GM18873 (cell line): ENCODE measurements around the gene OSBPL1A.
A peak's percentile ranks its signal among the peaks of the same experiment; 100 is the strongest.
"Not testable (repeated sequence)": the region's sequence is repeated elsewhere in the genome, so short reads cannot be mapped to it uniquely, and the experiment has no call there.

Source experiments
- ATAC-seq: cut with Tn5 transposase; IDR thresholded peaks from one replicate; pipeline ENCODE4 v1.9.1; 2021; ENCODE audit warnings: mild to moderate bottlenecking, moderate library complexity, moderate number of reproducible peaks; ENCODE audit not compliant: unreplicated experiment, low FRiP score

The OSBPL1A gene

DNA sequence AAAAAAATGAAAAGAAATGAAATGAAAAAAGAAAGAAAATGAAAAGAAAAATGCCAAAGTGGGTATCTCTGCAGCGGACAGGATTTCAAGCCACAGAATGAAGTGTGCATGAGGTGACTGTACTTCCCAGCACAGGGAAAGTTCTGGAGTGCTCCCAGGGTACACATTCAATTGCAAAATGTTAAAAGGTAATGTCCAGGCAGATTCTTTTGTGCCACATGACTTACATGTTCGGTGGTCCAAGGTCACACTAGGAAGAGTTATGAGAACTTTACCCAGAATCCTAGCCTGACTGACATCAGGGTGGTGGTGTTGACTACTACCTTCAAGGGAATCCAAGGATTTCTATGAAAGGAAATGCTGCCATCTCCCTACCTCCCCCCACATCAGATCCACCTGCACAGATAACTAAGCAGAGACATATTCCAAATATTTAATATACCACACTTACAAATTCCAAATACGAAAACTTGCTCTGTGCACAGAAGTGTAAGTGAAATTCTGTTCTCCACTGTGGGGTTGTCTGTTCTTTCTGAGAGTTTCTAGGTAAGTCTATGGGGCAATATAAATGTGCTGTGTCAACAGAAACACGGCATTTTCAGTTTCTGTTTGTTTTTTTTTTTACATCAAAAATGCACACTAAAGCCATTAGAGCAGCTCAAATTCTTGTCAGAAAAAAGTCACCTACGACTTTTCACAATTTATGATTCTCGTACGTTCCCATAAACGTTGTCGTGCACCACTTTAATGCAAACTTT is 202.1 kb downstream of the OSBPL1A start:
- no peak for ATAC-seq

DNA sequence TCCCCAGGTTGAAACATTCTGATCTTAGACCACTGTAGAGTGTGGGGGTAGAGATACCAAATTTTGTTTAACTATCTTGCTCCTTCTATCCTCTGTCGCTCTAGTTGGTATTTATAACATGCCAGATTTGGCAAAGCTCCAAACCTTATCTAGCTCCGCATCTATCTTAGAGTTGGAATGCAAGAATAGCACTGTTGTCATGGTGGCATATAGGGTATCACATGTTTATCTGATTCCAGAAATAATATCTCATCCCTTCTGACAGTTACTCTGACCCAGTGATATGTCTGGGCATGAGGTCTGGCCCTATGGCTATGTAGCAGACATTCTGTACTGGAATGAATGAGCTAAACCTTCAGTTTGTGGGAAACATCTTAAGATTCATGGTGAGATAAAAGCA is 207.0 kb downstream of the OSBPL1A start:
- ATAC-seq, result no peak

DNA sequence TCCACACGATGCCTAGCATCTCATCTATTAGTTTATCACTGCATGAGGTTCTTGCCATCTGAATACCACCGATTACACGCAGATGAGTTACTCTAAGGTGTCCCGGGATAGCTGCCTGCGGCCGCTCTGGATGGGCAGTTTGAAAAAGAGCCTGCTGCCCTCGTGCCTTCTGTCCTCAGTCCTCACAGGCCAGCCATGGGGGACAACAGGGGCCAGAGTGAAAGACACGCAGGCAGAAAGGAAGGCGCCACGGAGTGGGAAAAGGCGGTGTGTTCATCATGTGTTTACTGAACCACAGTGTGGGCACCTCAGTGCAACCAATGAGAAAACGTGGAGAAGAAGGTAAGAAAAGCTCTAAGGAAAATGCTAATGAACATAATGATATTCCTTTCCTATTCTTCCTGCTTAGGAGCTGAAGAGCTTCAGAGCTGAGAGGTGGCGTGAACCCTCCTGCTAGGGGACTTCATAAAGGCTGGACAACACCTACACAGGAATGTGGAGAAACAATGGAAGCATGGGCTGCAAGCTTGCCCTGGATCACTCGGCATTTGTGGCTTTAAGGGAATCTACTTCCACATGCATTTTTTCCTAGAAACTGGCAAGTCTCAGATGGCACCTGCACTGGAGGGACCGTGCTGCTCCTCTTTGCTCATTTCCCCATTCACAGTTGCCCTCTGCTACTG is 207.8 kb downstream of the OSBPL1A start:
- ATAC-seq, result no peak

- ATAC-seq, result peak; percentile 74
Observed at GRCh38 chr18:24189007-24189528, 208.6 kb downstream of the OSBPL1A start.

- no peak for ATAC-seq
Observed at GRCh38 chr18:24188120-24188519, 209.5 kb downstream of the OSBPL1A start.

DNA sequence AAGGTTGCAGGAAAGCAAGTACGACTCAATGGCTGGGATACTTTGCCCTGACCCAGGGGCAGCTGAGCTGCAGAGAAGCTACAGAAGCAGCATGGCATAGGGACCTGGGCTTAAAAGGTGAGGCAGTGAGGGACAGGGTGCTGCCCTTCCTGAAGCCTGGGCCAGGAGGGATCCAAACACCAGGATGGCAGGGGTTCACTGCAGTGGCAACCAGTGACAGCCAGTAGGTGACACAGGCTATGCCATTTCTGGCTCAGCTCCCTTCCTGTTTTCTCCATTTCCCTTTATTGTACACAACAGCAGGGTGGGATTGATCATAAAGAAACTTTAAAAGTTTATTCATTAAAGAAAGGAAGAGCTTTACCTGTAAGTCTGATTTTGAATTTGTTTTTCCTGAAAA is 209.9 kb downstream of the OSBPL1A start:
- no peak for ATAC-seq

DNA sequence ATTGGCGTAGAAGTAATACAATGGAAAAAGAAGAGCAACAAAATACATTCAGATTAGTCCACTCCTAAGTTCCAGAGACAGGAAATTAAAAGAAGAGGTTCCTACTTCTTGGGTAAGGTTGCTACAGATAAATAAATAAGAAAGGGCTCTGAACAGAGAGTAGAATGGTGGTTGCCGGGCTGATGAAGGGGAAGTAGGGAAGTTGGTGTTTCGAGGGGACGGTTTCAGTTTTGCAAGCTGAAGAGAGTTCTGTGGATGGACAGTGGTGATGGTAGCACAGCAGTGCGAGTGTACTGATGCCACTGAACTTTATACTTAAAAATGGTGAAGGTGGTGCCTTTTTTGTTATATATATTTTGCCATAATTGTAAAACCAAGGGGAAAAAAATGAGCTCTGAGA is 210.6 kb downstream of the OSBPL1A start:
- ATAC-seq, result no peak

- no peak for ATAC-seq
Observed at GRCh38 chr18:24185805-24186204, 211.8 kb downstream of the OSBPL1A start.

DNA sequence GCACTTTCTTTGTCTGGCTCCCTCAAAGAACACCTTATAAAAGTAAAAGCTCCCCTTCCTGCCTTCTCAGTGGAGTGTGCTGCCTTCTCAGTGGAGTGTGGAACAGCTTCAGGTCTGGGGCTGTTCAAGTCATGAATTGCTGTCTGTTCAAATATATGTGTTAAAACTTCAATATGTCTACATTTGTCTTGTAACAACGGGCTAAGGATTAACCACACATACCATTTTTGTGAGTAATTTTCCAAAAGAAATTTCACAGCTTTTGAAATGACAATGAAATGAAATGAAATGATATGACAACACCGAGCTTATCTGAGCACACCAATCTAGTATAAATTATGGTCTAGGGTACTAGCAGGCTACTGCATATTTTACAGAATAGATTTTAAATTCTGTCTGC is 215.8 kb downstream of the OSBPL1A start:
- no peak for ATAC-seq

DNA sequence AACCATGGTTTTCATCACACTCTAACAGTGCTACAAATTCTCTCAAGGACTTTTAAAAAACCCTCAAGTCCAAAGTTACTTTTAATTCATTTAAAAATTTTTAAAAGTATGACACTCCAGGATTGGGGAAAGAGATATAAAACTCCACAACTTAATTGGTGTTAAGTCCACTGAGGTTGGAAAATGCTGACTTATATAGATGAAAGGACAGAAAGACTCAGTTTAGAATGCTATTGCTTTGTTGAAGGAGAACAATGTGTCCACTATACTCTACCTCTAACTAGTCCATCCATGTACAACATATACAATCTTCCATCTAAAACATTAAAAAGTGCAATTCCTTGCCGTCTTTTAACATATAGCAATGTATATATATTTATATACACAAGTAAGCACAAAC is 217.6 kb downstream of the OSBPL1A start:
- no peak for ATAC-seq

DNA sequence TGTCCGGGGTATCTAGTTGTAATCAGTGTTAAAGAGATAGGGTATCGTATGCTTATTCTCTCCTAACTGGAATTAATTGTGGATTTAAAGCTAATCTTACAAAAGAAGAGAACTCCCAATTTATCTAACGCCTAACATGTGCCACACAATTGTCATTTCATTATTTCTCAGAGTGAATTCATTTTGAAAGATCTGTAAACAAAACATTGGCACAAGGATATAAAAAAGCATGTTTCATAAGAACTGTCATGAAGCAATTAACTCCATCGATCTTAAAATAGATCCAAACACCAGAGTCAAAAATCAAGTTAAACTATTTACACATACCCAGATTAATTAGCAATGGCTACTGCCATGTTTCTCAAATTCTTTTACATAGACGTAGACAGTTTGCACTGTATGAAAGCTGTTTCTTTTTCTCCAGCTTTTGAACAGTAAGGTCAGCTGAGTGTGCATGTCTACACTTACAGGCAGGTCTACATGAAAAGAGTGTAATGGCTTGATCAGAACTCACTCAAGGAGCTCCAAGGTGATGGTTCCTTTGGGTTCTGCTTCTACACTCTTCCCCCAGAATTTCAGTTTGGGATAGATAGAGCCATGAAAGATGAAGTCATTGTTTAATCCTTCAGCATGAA is 220.0 kb downstream of the OSBPL1A start:
- ATAC-seq, result no peak

GRCh38 chr18:24176727-24177416 is 220.8 kb downstream of the OSBPL1A start:
- peak; percentile 81 for ATAC-seq

- no peak for ATAC-seq
Observed at GRCh38 chr18:24173997-24174396, 223.6 kb downstream of the OSBPL1A start.

DNA sequence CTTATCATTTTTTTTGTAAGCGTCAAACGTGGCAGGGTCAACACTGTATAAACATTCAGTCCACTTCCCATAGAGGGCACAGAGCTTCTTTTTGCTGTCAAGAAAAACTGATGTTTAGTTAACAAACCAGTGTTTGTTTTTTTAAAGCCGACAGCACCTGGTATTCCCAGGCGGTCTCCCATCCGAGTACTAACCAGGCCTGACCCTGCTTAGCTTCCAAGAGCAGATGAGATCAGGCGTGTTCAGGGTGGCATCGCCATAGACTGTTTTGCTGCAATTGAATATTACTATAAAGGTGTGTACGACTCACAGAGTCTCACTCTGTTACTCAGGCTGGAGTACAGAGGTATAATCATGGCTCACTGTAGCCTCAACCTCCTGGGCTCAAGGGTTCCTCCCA is 227.3 kb downstream of the OSBPL1A start:
- no peak for ATAC-seq

DNA sequence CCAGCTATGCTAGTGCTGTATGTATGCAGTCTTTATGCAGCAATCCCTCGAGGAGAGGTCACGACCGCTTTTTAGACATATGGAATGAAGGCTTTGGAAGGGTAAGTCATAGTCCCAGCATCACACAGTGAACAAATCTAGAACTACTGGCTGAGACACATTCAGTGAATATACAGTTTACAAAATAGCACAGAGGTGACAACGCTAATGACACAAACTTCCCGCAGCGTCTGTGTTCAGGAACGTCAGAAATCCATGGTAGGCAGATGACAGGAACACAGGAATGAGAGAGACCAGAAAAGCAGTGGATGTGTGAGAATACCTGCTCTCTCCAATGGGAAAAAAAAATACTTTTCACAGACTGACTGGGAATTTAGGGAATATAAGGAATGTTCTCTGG is 229.1 kb downstream of the OSBPL1A start:
- ATAC-seq, result no peak

- ATAC-seq, result no peak
Observed at GRCh38 chr18:24161304-24161703, 236.3 kb downstream of the OSBPL1A start.

GRCh38 chr18:24160086-24160485 is 237.5 kb downstream of the OSBPL1A start:
- no peak for ATAC-seq

DNA sequence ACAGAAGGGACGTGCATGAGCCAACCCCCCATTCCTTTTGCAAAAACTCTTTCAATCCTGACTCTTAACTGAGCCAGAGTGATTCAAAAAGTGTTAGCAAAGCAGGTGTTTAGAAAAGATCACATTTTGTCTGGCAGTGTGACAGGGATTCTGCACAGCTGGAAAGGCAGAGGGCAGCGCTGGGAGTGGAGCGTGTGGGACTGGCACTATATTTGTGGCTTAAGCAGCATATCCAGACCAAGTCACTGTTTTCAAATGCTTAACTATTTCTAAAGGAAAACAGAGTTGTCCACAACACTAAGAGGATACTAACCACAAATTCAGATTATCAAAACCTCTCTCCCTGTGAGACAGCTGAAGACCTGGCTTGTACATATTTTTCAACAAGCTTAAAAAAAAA is 239.8 kb downstream of the OSBPL1A start:
- no peak for ATAC-seq

DNA sequence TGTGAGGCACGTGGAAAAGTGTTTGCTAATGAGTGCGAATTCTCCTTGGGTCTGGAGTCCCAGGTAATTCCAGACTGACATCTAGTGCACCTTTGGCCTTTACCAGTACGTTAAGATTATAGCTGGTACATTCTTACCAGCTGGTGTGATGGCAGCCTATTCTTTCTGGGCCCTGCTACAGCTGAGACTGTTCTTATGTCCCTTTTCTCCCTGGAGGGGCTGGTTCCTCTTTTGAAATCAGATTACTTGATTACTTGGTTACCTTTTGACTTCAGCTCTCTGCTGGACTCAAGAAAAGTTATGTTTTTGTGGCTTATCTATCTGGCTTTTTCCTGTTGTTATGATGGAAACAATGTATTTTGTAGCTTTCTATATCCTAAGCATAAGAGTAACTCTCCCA is 244.2 kb downstream of the OSBPL1A start:
- ATAC-seq, result no peak

- not testable (repeated sequence) for ATAC-seq
Observed at GRCh38 chr18:24149591-24149990, 248.0 kb downstream of the OSBPL1A start.

GRCh38 chr18:24142376-24142775 is 255.2 kb downstream of the OSBPL1A start:
- ATAC-seq, result no peak
